GM18505 (cell line): ENCODE measurements around the gene SSH2.
"Not testable (repeated sequence)": the region's sequence is repeated elsewhere in the genome, so short reads cannot be mapped to it uniquely, and the experiment has no call there.

ENCODE experiments used
- ATAC-seq: cut with Tn5 transposase; IDR thresholded peaks from one replicate; pipeline ENCODE4 v1.9.1; 2021; ENCODE audit not compliant: unreplicated experiment
- POLR2A ChIP-seq: IDR thresholded peaks from 4 replicates; pipeline ENCODE4 v1.6.1; 2011; ENCODE audit warnings: borderline replicate concordance; ENCODE audit not compliant: insufficient read depth, insufficient read length; ENCODE audit errors: extremely low read depth

SSH2 gene

DNA sequence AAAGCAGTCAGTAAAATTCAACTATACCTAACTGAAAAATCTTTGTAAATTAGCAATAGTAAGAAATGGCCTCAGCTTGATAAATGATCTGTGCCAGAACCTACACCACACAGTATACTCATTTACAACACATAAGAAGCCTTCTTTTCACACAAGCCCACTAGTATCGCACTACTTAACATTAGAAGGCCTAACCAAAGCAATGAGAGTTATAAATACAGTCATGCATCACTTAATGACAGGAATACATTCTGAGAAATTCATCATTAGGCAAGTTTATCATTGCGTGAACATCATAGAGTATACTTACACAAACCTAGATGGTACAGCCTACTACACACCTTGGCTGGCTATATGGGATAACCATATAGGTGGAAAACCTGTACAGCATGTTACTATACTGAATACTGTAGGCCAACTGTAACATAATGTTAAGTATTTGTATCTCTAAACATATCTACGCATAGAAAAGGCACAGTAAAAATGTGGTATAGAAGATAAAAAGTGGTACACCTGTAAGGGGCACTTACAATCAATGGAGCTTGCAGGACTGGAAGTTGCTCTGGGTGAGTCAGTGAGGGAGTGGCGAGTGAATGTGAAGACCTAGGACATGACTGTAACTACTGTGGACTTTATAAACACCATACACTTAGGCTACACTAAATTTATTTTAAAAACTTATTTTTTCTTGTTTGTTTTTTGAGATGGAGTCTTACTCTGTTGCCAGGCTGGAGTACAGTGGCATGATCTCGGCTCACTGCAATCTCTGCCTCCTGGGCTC lies 180.8 kb downstream of the SSH2 start:
- no peak for ATAC-seq
- TF ChIP-seq POLR2A, result no peak

- TF ChIP-seq POLR2A, result no peak
- ATAC-seq, result no peak
Measured at GRCh38 chr17:29748400-29748799, 181.6 kb downstream of the SSH2 start.

DNA sequence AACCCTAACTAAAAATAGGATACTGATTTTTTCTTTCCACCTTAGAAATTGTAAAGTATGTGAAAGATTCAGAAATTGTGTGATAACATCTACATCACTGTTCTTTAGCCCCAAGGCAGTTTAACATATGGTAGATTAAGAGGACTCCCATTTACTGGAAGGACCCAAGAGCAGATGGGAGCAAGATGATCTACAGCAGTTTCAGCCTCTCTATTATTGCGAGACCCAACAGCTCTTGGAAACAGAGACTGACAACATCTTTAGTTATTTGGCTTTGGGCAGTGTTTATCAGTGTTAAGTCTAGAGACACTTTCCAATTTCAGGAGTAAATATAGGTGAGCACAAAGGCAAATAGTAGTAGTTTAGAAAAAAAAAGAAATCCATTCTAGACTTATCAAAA lies 182.4 kb downstream of the SSH2 start:
- TF ChIP-seq POLR2A, result no peak
- ATAC-seq, result no peak

GRCh38 chr17:29746669-29747068 lies 183.4 kb downstream of the SSH2 start:
- no peak for TF ChIP-seq POLR2A
- ATAC-seq, result no peak

GRCh38 chr17:29744121-29744520 lies 185.9 kb downstream of the SSH2 start:
- no peak for ATAC-seq
- no peak for TF ChIP-seq POLR2A

DNA sequence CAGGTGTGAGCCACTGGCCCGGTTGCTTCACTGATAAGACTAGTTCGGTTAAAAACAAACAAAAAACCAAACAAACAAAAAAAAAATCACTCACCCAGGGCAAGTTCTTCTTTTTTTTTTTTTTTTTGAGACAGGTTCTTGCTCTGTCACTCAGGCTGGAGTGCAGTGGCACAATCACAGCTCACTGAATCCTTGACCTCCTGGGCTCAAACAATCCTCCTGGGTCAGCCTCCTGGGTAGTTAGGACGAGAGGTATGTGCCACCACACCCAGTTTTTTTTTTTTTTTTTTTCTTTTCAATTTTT lies 187.9 kb downstream of the SSH2 start:
- no peak for ATAC-seq

GRCh38 chr17:29740017-29740416 lies 190.0 kb downstream of the SSH2 start:
- no peak for ATAC-seq
- no peak for TF ChIP-seq POLR2A

More for the DNA sequence above, 187.9 kb downstream of the SSH2 start:
- no peak for TF ChIP-seq POLR2A

GRCh38 chr17:29734640-29735039 lies 195.4 kb downstream of the SSH2 start:
- no peak for TF ChIP-seq POLR2A
- no peak for ATAC-seq

DNA sequence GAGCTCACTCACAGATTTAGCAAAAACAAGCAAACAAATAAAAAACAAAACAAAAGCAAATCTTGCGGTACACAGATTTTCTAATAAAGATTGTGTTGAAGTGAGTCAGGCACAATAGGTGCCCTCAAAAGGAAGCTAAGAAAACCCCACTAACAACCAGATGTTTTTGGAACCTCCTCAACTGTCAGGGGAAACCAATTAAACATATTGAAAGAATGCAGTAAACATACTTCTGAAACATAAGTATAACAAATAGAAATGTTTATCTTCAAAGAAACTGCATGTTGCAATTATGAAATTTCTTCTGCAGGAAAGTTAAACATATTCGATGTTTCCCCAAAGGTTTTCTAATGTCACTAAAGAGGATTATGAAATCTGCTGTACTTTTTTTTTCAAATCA lies 196.9 kb downstream of the SSH2 start:
- TF ChIP-seq POLR2A, result no peak
- ATAC-seq, result no peak

- ATAC-seq, result no peak
- TF ChIP-seq POLR2A, result no peak
Measured at GRCh38 chr17:29732613-29733012, 197.4 kb downstream of the SSH2 start.

GRCh38 chr17:29732209-29732608 lies 197.8 kb downstream of the SSH2 start:
- ATAC-seq, result no peak
- TF ChIP-seq POLR2A, result no peak

DNA sequence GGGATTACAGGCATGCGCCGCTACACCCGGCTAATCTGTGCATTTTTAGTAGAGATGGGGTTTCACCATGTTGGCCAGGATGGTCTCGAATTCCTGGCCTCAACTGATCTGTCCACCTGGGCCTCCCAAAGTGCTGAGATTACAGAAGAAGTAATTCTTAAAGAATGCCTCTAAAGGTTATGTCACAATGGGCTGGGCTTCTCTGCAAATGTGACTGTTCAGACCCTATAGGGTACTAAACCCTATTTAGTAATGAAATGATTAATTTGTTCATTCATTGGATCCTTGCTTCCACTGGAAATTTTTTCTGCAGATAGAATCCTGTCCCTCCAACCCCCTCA lies 198.5 kb downstream of the SSH2 start:
- ATAC-seq, result no peak
- no peak for TF ChIP-seq POLR2A

DNA sequence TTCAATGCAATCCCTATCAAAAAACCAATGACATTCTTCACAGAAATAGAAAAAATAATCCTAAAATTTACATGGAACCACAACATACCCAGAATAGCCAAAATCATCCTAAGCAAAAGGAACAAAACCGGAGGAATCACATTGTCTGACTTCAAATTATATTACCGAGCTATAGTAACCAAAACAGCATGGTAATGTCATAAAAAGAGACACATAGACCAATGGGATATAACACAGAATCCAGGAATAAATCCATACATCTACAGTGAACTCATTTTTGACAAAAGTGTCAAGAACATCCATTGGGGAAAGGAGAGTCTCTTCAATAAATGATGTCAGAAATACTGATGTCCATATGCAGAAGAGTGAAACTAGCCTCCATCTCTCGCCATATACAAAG lies 201.5 kb downstream of the SSH2 start:
- no peak for ATAC-seq
- TF ChIP-seq POLR2A, result no peak

GRCh38 chr17:29726715-29727252 lies 203.2 kb downstream of the SSH2 start:
- TF ChIP-seq POLR2A, result no peak
- ATAC-seq, result no peak

DNA sequence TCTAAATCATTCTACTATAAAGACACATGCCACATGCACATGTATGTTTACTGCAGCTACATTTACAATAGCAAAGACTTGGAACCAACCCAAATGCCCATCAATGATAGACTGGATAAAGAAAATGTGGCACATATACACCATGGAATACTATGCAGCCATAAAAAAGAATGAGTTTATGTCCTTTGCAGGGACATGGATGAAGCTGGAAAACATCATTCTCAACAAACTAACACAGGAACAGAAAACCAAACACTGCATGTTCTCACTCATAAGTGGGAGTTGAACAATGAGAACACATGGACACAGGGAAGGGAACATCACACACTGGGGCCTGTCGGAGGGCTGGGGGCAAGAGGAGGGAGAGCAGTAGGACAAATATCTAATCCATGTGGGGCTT lies 204.6 kb downstream of the SSH2 start:
- not testable (repeated sequence) for ATAC-seq
